ENCODE data around the gene NHERF2. TPM values are rescaled to one million over a fixed set of nuclear protein-coding genes. Genes with fewer than 3 reads are reported as not detected.

The NHERF2 gene
- total and polyA plus RNA-seq, 2 experiments from 2014 or later, result 12.0 to 16.5 TPM

- H3K4me2 ChIP-seq, result no peak overlapping the region
- 0 out of 2 replicates have a peak, but pooled peaks cover 8% of the 10 kb centered on the region for H3K36me3 ChIP-seq (ENCODE audit: insufficient read depth)
- H3F3A ChIP-seq (replicated peaks; ENCODE audit: low read depth), result no peaks in the 10 kb centered on the region
- ATAC-seq (no peak), DNase-seq (ENCODE audit: low spot score) (no peak)
- peaks cover 19% of the 10 kb centered on the region for H3K36me3 Mint-ChIP-seq (ENCODE audit: low read depth)
- no peaks in the 10 kb centered on the region for H3K4me1 ChIP-seq (ENCODE audit: insufficient read depth)
- no peaks in the 10 kb centered on the region for H4K20me1 ChIP-seq (replicated peaks; ENCODE audit: insufficient read depth)
- H3K27ac Mint-ChIP-seq, result no peak overlapping the region
- TF ChIP-seq EZH2 (IDR thresholded peaks at IDR 0.05; ENCODE audit: low read depth, unreplicated experiment) (no peak), NANOG (IDR thresholded peaks at IDR 0.05; ENCODE audit: borderline replicate concordance) (no peak), CREB1 (CRISPR knock-in tag; IDR thresholded peaks at IDR 0.05; ENCODE audit: low read depth) (no peak), ZNF331 (CRISPR knock-in tag; IDR thresholded peaks at IDR 0.05; ENCODE audit: low read depth) (no peak), EZH2phosphoT487 (IDR thresholded peaks at IDR 0.05; ENCODE audit: unreplicated experiment) (no peak), CTCF (conservative IDR thresholded peaks at IDR 0.05; ENCODE audit: low read depth in 2 of 2) (no peak), POLR2AphosphoS5 (IDR thresholded peaks at IDR 0.05; ENCODE audit: low read depth) (no peak), JUNB (IDR thresholded peaks at IDR 0.05; ENCODE audit: unreplicated experiment) (no peak), ZNF114 (CRISPR knock-in tag; IDR thresholded peaks at IDR 0.05) (no peak), STAT1 (IDR thresholded peaks at IDR 0.05; ENCODE audit: unreplicated experiment) (no peak)
- TF ChIP-seq, protein P1, sequence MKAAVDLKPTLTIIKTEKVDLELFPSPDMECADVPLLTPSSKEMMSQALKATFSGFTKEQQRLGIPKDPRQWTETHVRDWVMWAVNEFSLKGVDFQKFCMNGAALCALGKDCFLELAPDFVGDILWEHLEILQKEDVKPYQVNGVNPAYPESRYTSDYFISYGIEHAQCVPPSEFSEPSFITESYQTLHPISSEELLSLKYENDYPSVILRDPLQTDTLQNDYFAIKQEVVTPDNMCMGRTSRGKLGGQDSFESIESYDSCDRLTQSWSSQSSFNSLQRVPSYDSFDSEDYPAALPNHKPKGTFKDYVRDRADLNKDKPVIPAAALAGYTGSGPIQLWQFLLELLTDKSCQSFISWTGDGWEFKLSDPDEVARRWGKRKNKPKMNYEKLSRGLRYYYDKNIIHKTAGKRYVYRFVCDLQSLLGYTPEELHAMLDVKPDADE (IDR thresholded peaks at IDR 0.05), result no peak
- TF ChIP-seq, protein P2, sequence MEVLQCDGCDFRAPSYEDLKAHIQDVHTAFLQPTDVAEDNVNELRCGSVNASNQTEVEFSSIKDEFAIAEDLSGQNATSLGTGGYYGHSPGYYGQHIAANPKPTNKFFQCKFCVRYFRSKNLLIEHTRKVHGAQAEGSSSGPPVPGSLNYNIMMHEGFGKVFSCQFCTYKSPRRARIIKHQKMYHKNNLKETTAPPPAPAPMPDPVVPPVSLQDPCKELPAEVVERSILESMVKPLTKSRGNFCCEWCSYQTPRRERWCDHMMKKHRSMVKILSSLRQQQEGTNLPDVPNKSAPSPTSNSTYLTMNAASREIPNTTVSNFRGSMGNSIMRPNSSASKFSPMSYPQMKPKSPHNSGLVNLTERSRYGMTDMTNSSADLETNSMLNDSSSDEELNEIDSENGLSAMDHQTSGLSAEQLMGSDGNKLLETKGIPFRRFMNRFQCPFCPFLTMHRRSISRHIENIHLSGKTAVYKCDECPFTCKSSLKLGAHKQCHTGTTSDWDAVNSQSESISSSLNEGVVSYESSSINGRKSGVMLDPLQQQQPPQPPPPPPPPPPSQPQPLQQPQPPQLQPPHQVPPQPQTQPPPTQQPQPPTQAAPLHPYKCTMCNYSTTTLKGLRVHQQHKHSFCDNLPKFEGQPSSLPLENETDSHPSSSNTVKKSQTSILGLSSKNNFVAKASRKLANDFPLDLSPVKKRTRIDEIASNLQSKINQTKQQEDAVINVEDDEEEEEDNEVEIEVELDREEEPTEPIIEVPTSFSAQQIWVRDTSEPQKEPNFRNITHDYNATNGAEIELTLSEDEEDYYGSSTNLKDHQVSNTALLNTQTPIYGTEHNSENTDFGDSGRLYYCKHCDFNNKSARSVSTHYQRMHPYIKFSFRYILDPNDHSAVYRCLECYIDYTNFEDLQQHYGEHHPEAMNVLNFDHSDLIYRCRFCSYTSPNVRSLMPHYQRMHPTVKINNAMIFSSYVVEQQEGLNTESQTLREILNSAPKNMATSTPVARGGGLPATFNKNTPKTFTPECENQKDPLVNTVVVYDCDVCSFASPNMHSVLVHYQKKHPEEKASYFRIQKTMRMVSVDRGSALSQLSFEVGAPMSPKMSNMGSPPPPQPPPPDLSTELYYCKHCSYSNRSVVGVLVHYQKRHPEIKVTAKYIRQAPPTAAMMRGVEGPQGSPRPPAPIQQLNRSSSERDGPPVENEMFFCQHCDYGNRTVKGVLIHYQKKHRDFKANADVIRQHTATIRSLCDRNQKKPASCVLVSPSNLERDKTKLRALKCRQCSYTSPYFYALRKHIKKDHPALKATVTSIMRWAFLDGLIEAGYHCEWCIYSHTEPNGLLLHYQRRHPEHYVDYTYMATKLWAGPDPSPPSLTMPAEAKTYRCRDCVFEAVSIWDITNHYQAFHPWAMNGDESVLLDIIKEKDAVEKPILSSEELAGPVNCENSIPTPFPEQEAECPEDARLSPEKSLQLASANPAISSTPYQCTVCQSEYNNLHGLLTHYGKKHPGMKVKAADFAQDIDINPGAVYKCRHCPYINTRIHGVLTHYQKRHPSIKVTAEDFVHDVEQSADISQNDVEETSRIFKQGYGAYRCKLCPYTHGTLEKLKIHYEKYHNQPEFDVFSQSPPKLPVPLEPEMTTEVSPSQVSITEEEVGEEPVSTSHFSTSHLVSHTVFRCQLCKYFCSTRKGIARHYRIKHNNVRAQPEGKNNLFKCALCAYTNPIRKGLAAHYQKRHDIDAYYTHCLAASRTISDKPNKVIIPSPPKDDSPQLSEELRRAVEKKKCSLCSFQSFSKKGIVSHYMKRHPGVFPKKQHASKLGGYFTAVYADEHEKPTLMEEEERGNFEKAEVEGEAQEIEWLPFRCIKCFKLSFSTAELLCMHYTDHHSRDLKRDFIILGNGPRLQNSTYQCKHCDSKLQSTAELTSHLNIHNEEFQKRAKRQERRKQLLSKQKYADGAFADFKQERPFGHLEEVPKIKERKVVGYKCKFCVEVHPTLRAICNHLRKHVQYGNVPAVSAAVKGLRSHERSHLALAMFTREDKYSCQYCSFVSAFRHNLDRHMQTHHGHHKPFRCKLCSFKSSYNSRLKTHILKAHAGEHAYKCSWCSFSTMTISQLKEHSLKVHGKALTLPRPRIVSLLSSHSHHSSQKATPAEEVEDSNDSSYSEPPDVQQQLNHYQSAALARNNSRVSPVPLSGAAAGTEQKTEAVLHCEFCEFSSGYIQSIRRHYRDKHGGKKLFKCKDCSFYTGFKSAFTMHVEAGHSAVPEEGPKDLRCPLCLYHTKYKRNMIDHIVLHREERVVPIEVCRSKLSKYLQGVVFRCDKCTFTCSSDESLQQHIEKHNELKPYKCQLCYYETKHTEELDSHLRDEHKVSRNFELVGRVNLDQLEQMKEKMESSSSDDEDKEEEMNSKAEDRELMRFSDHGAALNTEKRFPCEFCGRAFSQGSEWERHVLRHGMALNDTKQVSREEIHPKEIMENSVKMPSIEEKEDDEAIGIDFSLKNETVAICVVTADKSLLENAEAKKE (CRISPR knock-in tag; IDR thresholded peaks at IDR 0.05), result no peak
- TF ChIP-seq, protein P3, sequence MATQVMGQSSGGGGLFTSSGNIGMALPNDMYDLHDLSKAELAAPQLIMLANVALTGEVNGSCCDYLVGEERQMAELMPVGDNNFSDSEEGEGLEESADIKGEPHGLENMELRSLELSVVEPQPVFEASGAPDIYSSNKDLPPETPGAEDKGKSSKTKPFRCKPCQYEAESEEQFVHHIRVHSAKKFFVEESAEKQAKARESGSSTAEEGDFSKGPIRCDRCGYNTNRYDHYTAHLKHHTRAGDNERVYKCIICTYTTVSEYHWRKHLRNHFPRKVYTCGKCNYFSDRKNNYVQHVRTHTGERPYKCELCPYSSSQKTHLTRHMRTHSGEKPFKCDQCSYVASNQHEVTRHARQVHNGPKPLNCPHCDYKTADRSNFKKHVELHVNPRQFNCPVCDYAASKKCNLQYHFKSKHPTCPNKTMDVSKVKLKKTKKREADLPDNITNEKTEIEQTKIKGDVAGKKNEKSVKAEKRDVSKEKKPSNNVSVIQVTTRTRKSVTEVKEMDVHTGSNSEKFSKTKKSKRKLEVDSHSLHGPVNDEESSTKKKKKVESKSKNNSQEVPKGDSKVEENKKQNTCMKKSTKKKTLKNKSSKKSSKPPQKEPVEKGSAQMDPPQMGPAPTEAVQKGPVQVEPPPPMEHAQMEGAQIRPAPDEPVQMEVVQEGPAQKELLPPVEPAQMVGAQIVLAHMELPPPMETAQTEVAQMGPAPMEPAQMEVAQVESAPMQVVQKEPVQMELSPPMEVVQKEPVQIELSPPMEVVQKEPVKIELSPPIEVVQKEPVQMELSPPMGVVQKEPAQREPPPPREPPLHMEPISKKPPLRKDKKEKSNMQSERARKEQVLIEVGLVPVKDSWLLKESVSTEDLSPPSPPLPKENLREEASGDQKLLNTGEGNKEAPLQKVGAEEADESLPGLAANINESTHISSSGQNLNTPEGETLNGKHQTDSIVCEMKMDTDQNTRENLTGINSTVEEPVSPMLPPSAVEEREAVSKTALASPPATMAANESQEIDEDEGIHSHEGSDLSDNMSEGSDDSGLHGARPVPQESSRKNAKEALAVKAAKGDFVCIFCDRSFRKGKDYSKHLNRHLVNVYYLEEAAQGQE (IDR thresholded peaks at IDR 0.05; ENCODE audit: unreplicated experiment), result no peak
- H3K27ac ChIP-seq (ENCODE audit: low read depth), result no peak overlapping the region
- no peak overlapping the region for H3K4me3 Mint-ChIP-seq
- H3K9me2 ChIP-seq (ENCODE audit: insufficient read depth), result no peaks in the 10 kb centered on the region
- H3K79me2 ChIP-seq (replicated peaks; ENCODE audit: insufficient read depth), result no peaks in the 10 kb centered on the region
- no peaks in the 10 kb centered on the region for H3K9me3 Mint-ChIP-seq
- no peak overlapping the region for H3K4me3 ChIP-seq
- H3K4me1 Mint-ChIP-seq, result no peaks in the 10 kb centered on the region
- peaks cover 7% of the 10 kb centered on the region for H3K27me3 Mint-ChIP-seq (ENCODE audit: insufficient read depth, low read depth, poor library complexity)
- no peaks in the 10 kb centered on the region for H3K27me3 ChIP-seq (ENCODE audit: insufficient read depth)
- no peak overlapping the region for H2AFZ ChIP-seq
Measured at GRCh38 chr16:2066139-2066538, 39.4 kb downstream of the NHERF2 start.
